ENCODE measurements around the gene FFAR3. TPM values are rescaled to one million over a fixed set of nuclear protein-coding genes. Genes with fewer than 3 reads are reported as not detected.
A peak's percentile ranks its signal among the peaks of the same experiment; 100 is the strongest.

FFAR3 gene
- total and polyA plus RNA-seq, 7 donors: 0.67 to 1.9 (median 1.4) TPM; not detected in 2

- intact Hi-C loops (cut with DNase I): no loop called here
- 86 to 89% methylated on average over 14 of the region's 14 CpGs for WGBS, 2 donors
- no peaks in the 10 kb centered on the region for H3K27me3 ChIP-seq
- H3K4me3 ChIP-seq: no peak overlapping the region
- no peaks in the 10 kb centered on the region for H3K9me3 ChIP-seq
- DNase-seq: no peak
- TF ChIP-seq POLR2AphosphoS5 (IDR thresholded peaks at IDR 0.05): no peak
- TF ChIP-seq CTCF (IDR thresholded peaks at IDR 0.05): no peak
- no peak for TF ChIP-seq POLR2A (IDR thresholded peaks at IDR 0.05)
- no peak for TF ChIP-seq EP300 (IDR thresholded peaks at IDR 0.05)
- no peaks in the 10 kb centered on the region for H3K36me3 ChIP-seq
- H3K4me1 ChIP-seq: no peaks in the 10 kb centered on the region
- no peak overlapping the region for H3K27ac ChIP-seq
Measured at GRCh38 chr19:35341565-35342225, 16.6 kb upstream of the FFAR3 start.

GRCh38 chr19:35342430-35342829, 15.8 kb upstream of the FFAR3 start:
- no peak overlapping the region for H3K4me3 ChIP-seq
- no peaks in the 10 kb centered on the region for H3K9me3 ChIP-seq
- no peaks in the 10 kb centered on the region for H3K27me3 ChIP-seq
- 61 to 78% methylated on average over 5 of the region's 5 CpGs for WGBS, 2 donors
- intact Hi-C loops (cut with DNase I): no loop called here
- no peaks in the 10 kb centered on the region for H3K4me1 ChIP-seq
- no peaks in the 10 kb centered on the region for H3K36me3 ChIP-seq
- TF ChIP-seq POLR2AphosphoS5 (IDR thresholded peaks at IDR 0.05) (no peak), POLR2A (IDR thresholded peaks at IDR 0.05) (no peak), EP300 (IDR thresholded peaks at IDR 0.05) (no peak), CTCF (IDR thresholded peaks at IDR 0.05) (no peak)
- peak; percentile 6 for DNase-seq
- H3K27ac ChIP-seq: no peak overlapping the region

GRCh38 chr19:35344511-35345031, 13.7 kb upstream of the FFAR3 start:
- 60 to 78% methylated on average over 17 of the region's 17 CpGs for WGBS, 2 donors
- Histone ChIP-seq H3K4me1 (no peaks in the 10 kb centered on the region), H3K27me3 (peaks cover 0 to 2% (median 0%) of the 10 kb centered on the region in 3 donors), H3K9me3 (no peaks in the 10 kb centered on the region), H3K4me3 (no peak overlapping the region), H3K36me3 (no peaks in the 10 kb centered on the region), H3K27ac (no peak overlapping the region)
- peak; percentile 40 for DNase-seq
- TF ChIP-seq EP300 (IDR thresholded peaks at IDR 0.05) (no peak), POLR2AphosphoS5 (IDR thresholded peaks at IDR 0.05) (no peak), CTCF (IDR thresholded peaks at IDR 0.05) (no peak), POLR2A (IDR thresholded peaks at IDR 0.05) (no peak)
- intact Hi-C loops (cut with DNase I): no loop called here

- TF ChIP-seq CTCF (IDR thresholded peaks at IDR 0.05) (no peak), POLR2A (IDR thresholded peaks at IDR 0.05) (no peak), POLR2AphosphoS5 (IDR thresholded peaks at IDR 0.05) (no peak), EP300 (IDR thresholded peaks at IDR 0.05) (no peak)
- H3K27ac ChIP-seq: no peak overlapping the region
- peak; percentile 41 for DNase-seq
- peaks cover 0 to 7% (median 0%) of the 10 kb centered on the region in 3 donors for H3K27me3 ChIP-seq
- no peaks in the 10 kb centered on the region for H3K9me3 ChIP-seq
- no peaks in the 10 kb centered on the region for H3K4me1 ChIP-seq
- WGBS, 2 donors: 57 to 76% methylated on average over 11 of the region's 11 CpGs
- H3K4me3 ChIP-seq: no peak overlapping the region
- H3K36me3 ChIP-seq: no peaks in the 10 kb centered on the region
- intact Hi-C loops (cut with DNase I): no loop called here
Measured at GRCh38 chr19:35345671-35346111, 12.6 kb upstream of the FFAR3 start.

All from sigmoid colon (tissue), 7 donors.